T-helper 2 cell treated with Interferon-gamma antibody and Interleukin-4, amounts not matched to agents 5 μg/mL and 100 μg/mL, for 36 hours (primary cell): ENCODE data around the gene CADPS.
A peak's percentile ranks its signal among the peaks of the same experiment; 100 is the strongest.

Experiments used
- DNase-seq: peaks from one replicate; pipeline ENCODE4 v3.0.0; 2021; ENCODE audit warnings: low spot score
- H3K27ac Mint-ChIP-seq: one replicate; pipeline ENCODE4 v1.8.0; 2021; ENCODE audit warnings: mild to moderate bottlenecking, mixed read lengths
- H3K27me3 Mint-ChIP-seq: one replicate; pipeline ENCODE4 v1.8.0; 2021; ENCODE audit warnings: low read depth, mixed read lengths
- H3K36me3 Mint-ChIP-seq: one replicate; pipeline ENCODE4 v1.8.0; 2021; ENCODE audit warnings: low read depth, mixed read lengths
- H3K4me1 Mint-ChIP-seq: one replicate; pipeline ENCODE4 v1.8.0; 2021; ENCODE audit warnings: low read depth, mixed read lengths
- H3K4me3 Mint-ChIP-seq: one replicate; pipeline ENCODE4 v1.8.0; 2022; ENCODE audit warnings: mild to moderate bottlenecking, moderate library complexity, mixed read lengths
- H3K9me3 Mint-ChIP-seq: one replicate; pipeline ENCODE4 v1.8.0; 2021; ENCODE audit warnings: mixed read lengths

The CADPS gene

GRCh38 chr3:62665627-62666437 is 209.4 kb downstream of the CADPS start:
- Mint-ChIP-seq H3K4me3 (no peak overlapping the region), H3K9me3 (no peaks in the 10 kb centered on the region), H3K27me3 (peaks cover 3% of the 10 kb centered on the region), H3K36me3 (no peaks in the 10 kb centered on the region), H3K4me1 (no peaks in the 10 kb centered on the region), H3K27ac (no peak overlapping the region)
- DNase-seq: peak; percentile 4

- Mint-ChIP-seq H3K9me3 (no peaks in the 10 kb centered on the region), H3K27me3 (no peaks in the 10 kb centered on the region), H3K4me3 (no peak overlapping the region), H3K27ac (no peak overlapping the region), H3K36me3 (no peaks in the 10 kb centered on the region), H3K4me1 (no peaks in the 10 kb centered on the region)
- DNase-seq: no peak
Measured at GRCh38 chr3:62662677-62663076, 212.5 kb downstream of the CADPS start.

- no peaks in the 10 kb centered on the region for H3K9me3 Mint-ChIP-seq
- no peaks in the 10 kb centered on the region for H3K27me3 Mint-ChIP-seq
Measured at GRCh38 chr3:62659660-62660059, 215.6 kb downstream of the CADPS start.

GRCh38 chr3:62655691-62656063 is 219.5 kb downstream of the CADPS start:
- no peaks in the 10 kb centered on the region for H3K36me3 Mint-ChIP-seq

More at GRCh38 chr3:62659660-62660059, 215.6 kb downstream of the CADPS start:
- Mint-ChIP-seq H3K4me3 (no peak overlapping the region), H3K4me1 (no peaks in the 10 kb centered on the region), H3K27ac (no peak overlapping the region), H3K36me3 (no peaks in the 10 kb centered on the region)
- no peak for DNase-seq

GRCh38 chr3:62655056-62655690 is 220.0 kb downstream of the CADPS start:
- Mint-ChIP-seq H3K4me3 (no peak overlapping the region), H3K9me3 (no peaks in the 10 kb centered on the region), H3K27me3 (no peaks in the 10 kb centered on the region), H3K36me3 (no peaks in the 10 kb centered on the region), H3K4me1 (no peaks in the 10 kb centered on the region), H3K27ac (no peak overlapping the region)
- no peak for DNase-seq

More at GRCh38 chr3:62655691-62656063, 219.5 kb downstream of the CADPS start:
- Mint-ChIP-seq H3K27ac (no peak overlapping the region), H3K4me1 (no peaks in the 10 kb centered on the region), H3K9me3 (no peaks in the 10 kb centered on the region), H3K4me3 (no peak overlapping the region), H3K27me3 (no peaks in the 10 kb centered on the region)
- DNase-seq: no peak

- no peaks in the 10 kb centered on the region for H3K9me3 Mint-ChIP-seq
- H3K4me1 Mint-ChIP-seq: no peaks in the 10 kb centered on the region
- no peak overlapping the region for H3K4me3 Mint-ChIP-seq
- H3K27ac Mint-ChIP-seq: no peak overlapping the region
- no peak for DNase-seq
- no peaks in the 10 kb centered on the region for H3K36me3 Mint-ChIP-seq
- H3K27me3 Mint-ChIP-seq: no peaks in the 10 kb centered on the region
Measured at GRCh38 chr3:62653796-62654195, 221.4 kb downstream of the CADPS start.

GRCh38 chr3:62647711-62648110 is 227.5 kb downstream of the CADPS start:
- no peak for DNase-seq
- H3K27ac Mint-ChIP-seq: no peak overlapping the region
- H3K4me1 Mint-ChIP-seq: no peaks in the 10 kb centered on the region
- H3K9me3 Mint-ChIP-seq: no peaks in the 10 kb centered on the region
- no peaks in the 10 kb centered on the region for H3K36me3 Mint-ChIP-seq
- H3K4me3 Mint-ChIP-seq: no peak overlapping the region
- H3K27me3 Mint-ChIP-seq: no peaks in the 10 kb centered on the region

- Mint-ChIP-seq H3K4me1 (no peaks in the 10 kb centered on the region), H3K4me3 (no peak overlapping the region), H3K27ac (no peak overlapping the region), H3K27me3 (no peaks in the 10 kb centered on the region), H3K9me3 (no peaks in the 10 kb centered on the region), H3K36me3 (no peaks in the 10 kb centered on the region)
- DNase-seq: no peak
Measured at GRCh38 chr3:62644493-62644892, 230.7 kb downstream of the CADPS start.

- H3K4me3 Mint-ChIP-seq: no peak overlapping the region
- H3K9me3 Mint-ChIP-seq: no peaks in the 10 kb centered on the region
- H3K36me3 Mint-ChIP-seq: no peaks in the 10 kb centered on the region
- no peaks in the 10 kb centered on the region for H3K4me1 Mint-ChIP-seq
- DNase-seq: no peak
- H3K27ac Mint-ChIP-seq: no peak overlapping the region
- no peaks in the 10 kb centered on the region for H3K27me3 Mint-ChIP-seq
Measured at GRCh38 chr3:62638316-62638715, 236.9 kb downstream of the CADPS start.

- no peaks in the 10 kb centered on the region for H3K36me3 Mint-ChIP-seq
- no peaks in the 10 kb centered on the region for H3K9me3 Mint-ChIP-seq
- H3K4me1 Mint-ChIP-seq: no peaks in the 10 kb centered on the region
- H3K27me3 Mint-ChIP-seq: no peaks in the 10 kb centered on the region
- no peak overlapping the region for H3K4me3 Mint-ChIP-seq
- no peak overlapping the region for H3K27ac Mint-ChIP-seq
- no peak for DNase-seq
Measured at GRCh38 chr3:62636235-62636826, 238.9 kb downstream of the CADPS start.

GRCh38 chr3:62632510-62633294 is 242.5 kb downstream of the CADPS start:
- DNase-seq: no peak
- H3K27me3 Mint-ChIP-seq: peaks cover 2% of the 10 kb centered on the region
- no peaks in the 10 kb centered on the region for H3K36me3 Mint-ChIP-seq
- no peaks in the 10 kb centered on the region for H3K4me1 Mint-ChIP-seq
- no peak overlapping the region for H3K4me3 Mint-ChIP-seq
- no peaks in the 10 kb centered on the region for H3K9me3 Mint-ChIP-seq
- H3K27ac Mint-ChIP-seq: no peak overlapping the region

- Mint-ChIP-seq H3K27ac (no peak overlapping the region), H3K4me3 (no peak overlapping the region), H3K9me3 (no peaks in the 10 kb centered on the region), H3K27me3 (peaks cover 4% of the 10 kb centered on the region), H3K36me3 (no peaks in the 10 kb centered on the region), H3K4me1 (no peaks in the 10 kb centered on the region)
- DNase-seq: no peak
Measured at GRCh38 chr3:62631488-62631887, 243.7 kb downstream of the CADPS start.

GRCh38 chr3:62630664-62631063 is 244.6 kb downstream of the CADPS start:
- no peaks in the 10 kb centered on the region for H3K9me3 Mint-ChIP-seq
- H3K4me3 Mint-ChIP-seq: no peak overlapping the region
- no peak for DNase-seq
- H3K27me3 Mint-ChIP-seq: peaks cover 4% of the 10 kb centered on the region
- H3K27ac Mint-ChIP-seq: no peak overlapping the region
- no peaks in the 10 kb centered on the region for H3K4me1 Mint-ChIP-seq
- no peaks in the 10 kb centered on the region for H3K36me3 Mint-ChIP-seq

- no peaks in the 10 kb centered on the region for H3K4me1 Mint-ChIP-seq
- H3K27ac Mint-ChIP-seq: no peak overlapping the region
- no peak for DNase-seq
- H3K27me3 Mint-ChIP-seq: peaks cover 4% of the 10 kb centered on the region
- no peaks in the 10 kb centered on the region for H3K36me3 Mint-ChIP-seq
- no peak overlapping the region for H3K4me3 Mint-ChIP-seq
- no peaks in the 10 kb centered on the region for H3K9me3 Mint-ChIP-seq
Measured at GRCh38 chr3:62625268-62625667, 249.9 kb downstream of the CADPS start.
